HEK293 (cell line): Measurements from ENCODE around the gene MARCHF3.

ENCODE experiments used
- CTCF ChIP-seq: fragments of 450-650 bp; formaldehyde crosslinking; IDR thresholded peaks from 2 replicates; pipeline ENCODE4 v1.5.1; 2016; ENCODE audit warnings: missing biosample characterization, missing genetic modification characterization
- ZBTB21 ChIP-seq: fragments of 450-650 bp; formaldehyde crosslinking; IDR thresholded peaks from 2 replicates; pipeline ENCODE4 v1.5.1; 2017; ENCODE audit warnings: missing biosample characterization, missing genetic modification characterization
- ZBTB7A ChIP-seq: fragments of 450-650 bp; formaldehyde crosslinking; IDR thresholded peaks from 2 replicates; pipeline ENCODE4 v1.5.1; 2016; ENCODE audit warnings: low read depth, missing biosample characterization, missing genetic modification characterization
- ZNF121 ChIP-seq: fragments of 450-650 bp; formaldehyde crosslinking; IDR thresholded peaks from 2 replicates; pipeline ENCODE4 v1.5.1; 2016; ENCODE audit warnings: missing biosample characterization, missing genetic modification characterization
- ZNF280D ChIP-seq: fragments of 450-650 bp; formaldehyde crosslinking; IDR thresholded peaks from 2 replicates; pipeline ENCODE4 v1.5.1; 2016; ENCODE audit warnings: missing biosample characterization, missing genetic modification characterization
- ZNF423 ChIP-seq: fragments of 450-650 bp; formaldehyde crosslinking; IDR thresholded peaks from 2 replicates; pipeline ENCODE4 v1.5.1; 2016; ENCODE audit warnings: missing biosample characterization, missing genetic modification characterization
- ZNF610 ChIP-seq: fragments of 450-650 bp; formaldehyde crosslinking; IDR thresholded peaks from 2 replicates; pipeline ENCODE4 v1.5.1; 2016; ENCODE audit warnings: missing biosample characterization, missing genetic modification characterization, borderline replicate concordance
- ZNF639 ChIP-seq: fragments of 450-650 bp; formaldehyde crosslinking; IDR thresholded peaks from 2 replicates; pipeline ENCODE4 v1.5.1; 2016; ENCODE audit warnings: missing biosample characterization, missing genetic modification characterization
- ZNF791 ChIP-seq: fragments of 450-650 bp; formaldehyde crosslinking; IDR thresholded peaks from 2 replicates; pipeline ENCODE4 v1.5.1; 2016; ENCODE audit warnings: missing biosample characterization, missing genetic modification characterization

- TF ChIP-seq ZBTB21 (tag by site-specific recombination) (no peak), CTCF (tag by site-specific recombination) (no peak), ZNF610 (tag by site-specific recombination) (no peak), ZNF639 (tag by site-specific recombination) (no peak), ZNF791 (tag by site-specific recombination) (no peak), ZNF423 (tag by site-specific recombination) (no peak), ZBTB7A (tag by site-specific recombination) (no peak), ZNF121 (no peak), ZNF280D (no peak)
Measured at GRCh38 chr5:126919566-126919965, 110.8 kb downstream of the MARCHF3 start.
